OCI-LY7 (cell line): Measurements from ENCODE around the gene CDH2.

Experiments used
- CTCF ChIP-seq: fragments of 200-600 bp; sonication (generic); conservative IDR thresholded peaks from 2 replicates; pipeline ENCODE4 v1.5.1; 2014; ENCODE audit warnings: mild to moderate bottlenecking, antibody characterized with exemption, low read length, moderate library complexity, mixed read lengths
- EZH2phosphoT487 ChIP-seq: fragments of 200-600 bp; sonication (generic); IDR thresholded peaks from 2 replicates; pipeline ENCODE4 v1.6.1; 2018; ENCODE audit warnings: low read depth, borderline replicate concordance, mild to moderate bottlenecking, mixed run types, antibody characterized with exemption, low read length, moderate library complexity, mixed read lengths

GRCh38 chr18:28114472-28114871, 62.5 kb downstream of the CDH2 start:
- TF ChIP-seq EZH2phosphoT487 (no peak), CTCF (no peak)
